Measurements from ENCODE around the gene PAX5. TPM values are rescaled to one million over a fixed set of nuclear protein-coding genes. Genes with fewer than 3 reads are reported as not detected.

Gene PAX5
- total RNA-seq, 1 experiment from 2014 or later = 0.39 TPM

DNA sequence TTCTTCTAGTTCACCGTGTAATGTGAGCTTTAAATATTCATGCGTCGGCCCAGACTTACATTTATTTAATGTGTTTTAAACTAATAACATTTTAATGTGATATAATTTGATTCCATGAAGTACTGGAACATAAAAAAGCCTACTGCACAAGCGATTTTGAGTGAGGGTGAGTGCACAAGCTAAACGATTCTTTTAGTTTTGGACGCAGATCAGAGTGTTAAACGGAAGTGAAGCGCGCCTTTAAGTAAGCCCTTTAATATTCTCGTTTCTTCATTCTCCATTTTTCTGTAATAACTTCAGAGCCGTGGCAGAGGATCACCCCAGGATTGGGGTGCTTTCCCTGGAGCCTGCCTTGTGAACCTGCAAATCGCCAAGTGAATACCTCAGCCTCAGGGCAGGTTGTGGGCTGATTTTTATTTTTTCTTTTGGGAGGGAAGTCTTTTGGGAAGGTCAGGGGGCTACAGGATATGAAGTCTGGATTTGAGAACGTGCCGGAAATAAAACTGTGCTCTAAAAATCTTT lies 4.9 kb upstream of the PAX5 start:
- no peak overlapping the region for H2BK12ac ChIP-seq (ENCODE audit: insufficient read length, low read depth, low read length)
- no peak overlapping the region for H3T11ph ChIP-seq (ENCODE audit: low read length)
- peaks cover 33 to 44% of the 10 kb centered on the region in 2 experiments for H3K4me1 Mint-ChIP-seq
- no peak for DNase-seq
- H4K20me1 ChIP-seq (ENCODE audit: control insufficient read depth, insufficient read depth, insufficient read length) = no peaks in the 10 kb centered on the region
- H3K27me3 Mint-ChIP-seq (ENCODE audit: low read depth) = peaks cover 99% of the 10 kb centered on the region
- peak overlapping the region in 1 of 2 experiments; percentile 25; a peak in 1 of 5 replicates for H3K4me3 Mint-ChIP-seq
- no peak overlapping the region for H3K56ac ChIP-seq (ENCODE audit: insufficient read length, low read depth, low read length)
- H4K91ac ChIP-seq (ENCODE audit: insufficient read length, low read depth, low read length) = no peak overlapping the region
- H2BK15ac ChIP-seq (ENCODE audit: low read depth, low read length) = no peak overlapping the region
- H4K8ac ChIP-seq (replicated peaks; ENCODE audit: insufficient read length, low read depth, low read length) = no peak overlapping the region
- no peak overlapping the region for H3K18ac ChIP-seq (ENCODE audit: insufficient read length, low read depth, low read length)
- TF ChIP-seq CTCF (conservative IDR thresholded peaks at IDR 0.05) = no peak
- H2AFZ ChIP-seq (ENCODE audit: low read length) = no peak overlapping the region
- H2BK20ac ChIP-seq (ENCODE audit: low read depth, low read length, poor library complexity, severe bottlenecking) = no peak overlapping the region
- H4K5ac ChIP-seq (ENCODE audit: insufficient read length, low read depth, low read length) = no peak overlapping the region
- no peak overlapping the region for H3K14ac ChIP-seq (ENCODE audit: insufficient read depth, low read length)
- no CpG with 5 or more reads among the region's 14 CpGs for WGBS (ENCODE audit: extremely low coverage, insufficient read length, low lambda C conversion rate)
- no peak overlapping the region for H3K27ac Mint-ChIP-seq
- no peaks in the 10 kb centered on the region for H3K79me1 ChIP-seq (ENCODE audit: insufficient read depth, low read depth, low read length, poor library complexity, severe bottlenecking)
- peaks cover 43% of the 10 kb centered on the region for H3K27me3 ChIP-seq (ENCODE audit: insufficient read depth, low read length)
- peaks cover 0 to 6% of the 10 kb centered on the region in 2 experiments; a peak in 3 of 5 replicates for H3K9me3 Mint-ChIP-seq
- H3K9ac ChIP-seq (ENCODE audit: extremely low read depth, insufficient read length, low read length) = no peak overlapping the region
- H3K23me2 ChIP-seq (ENCODE audit: insufficient read length, low read depth, low read length, poor library complexity, severe bottlenecking) = peaks cover 29% of the 10 kb centered on the region
- H3K9me3 ChIP-seq (ENCODE audit: control insufficient read depth, low read depth, low read length) = no peaks in the 10 kb centered on the region
- H3K4me2 ChIP-seq (ENCODE audit: insufficient read depth, insufficient read length, low read length) = no peak overlapping the region
- H3K23ac ChIP-seq (ENCODE audit: insufficient read length, low read depth, low read length) = no peak overlapping the region
- peaks cover 0 to 2% (median 0%) of the 10 kb centered on the region in 3 experiments; a peak in 1 of 7 replicates for H3K36me3 Mint-ChIP-seq (ENCODE audit: insufficient read depth in 1 of 3, low read depth in 3 of 3)
- H3K27ac ChIP-seq (ENCODE audit: insufficient read length, low read depth, low read length) = no peak overlapping the region
- H3K79me2 ChIP-seq (ENCODE audit: insufficient read depth, low read length) = no peaks in the 10 kb centered on the region
- no peak overlapping the region for H2BK5ac ChIP-seq (ENCODE audit: insufficient read length, low read length)
- no peak overlapping the region for H3K4ac ChIP-seq (ENCODE audit: low read depth, low read length)
- no peak overlapping the region for H2BK120ac ChIP-seq (ENCODE audit: low read depth, low read length, poor library complexity, severe bottlenecking)
- H2AK5ac ChIP-seq (ENCODE audit: insufficient read length, low read length) = no peak overlapping the region
- H3K4me1 ChIP-seq (ENCODE audit: insufficient read depth, low read length) = peaks cover 2% of the 10 kb centered on the region; the same call in 1 of the 2 replicates
